HG03108 (cell line): ENCODE data around the gene JMJD8.
"Not testable (repeated sequence)": the region's sequence is repeated elsewhere in the genome, so short reads cannot be mapped to it uniquely, and the experiment has no call there.

Experiments used
- ATAC-seq: cut with Tn5 transposase; IDR thresholded peaks from one replicate; pipeline ENCODE4 v1.9.1; 2021; ENCODE audit warnings: moderate library complexity; ENCODE audit not compliant: unreplicated experiment

The JMJD8 gene

GRCh38 chr16:722835-723633, 38.9 kb upstream of the JMJD8 start:
- ATAC-seq, result no peak

- no peak for ATAC-seq
Observed at GRCh38 chr16:721765-722540, 37.8 kb upstream of the JMJD8 start.

DNA sequence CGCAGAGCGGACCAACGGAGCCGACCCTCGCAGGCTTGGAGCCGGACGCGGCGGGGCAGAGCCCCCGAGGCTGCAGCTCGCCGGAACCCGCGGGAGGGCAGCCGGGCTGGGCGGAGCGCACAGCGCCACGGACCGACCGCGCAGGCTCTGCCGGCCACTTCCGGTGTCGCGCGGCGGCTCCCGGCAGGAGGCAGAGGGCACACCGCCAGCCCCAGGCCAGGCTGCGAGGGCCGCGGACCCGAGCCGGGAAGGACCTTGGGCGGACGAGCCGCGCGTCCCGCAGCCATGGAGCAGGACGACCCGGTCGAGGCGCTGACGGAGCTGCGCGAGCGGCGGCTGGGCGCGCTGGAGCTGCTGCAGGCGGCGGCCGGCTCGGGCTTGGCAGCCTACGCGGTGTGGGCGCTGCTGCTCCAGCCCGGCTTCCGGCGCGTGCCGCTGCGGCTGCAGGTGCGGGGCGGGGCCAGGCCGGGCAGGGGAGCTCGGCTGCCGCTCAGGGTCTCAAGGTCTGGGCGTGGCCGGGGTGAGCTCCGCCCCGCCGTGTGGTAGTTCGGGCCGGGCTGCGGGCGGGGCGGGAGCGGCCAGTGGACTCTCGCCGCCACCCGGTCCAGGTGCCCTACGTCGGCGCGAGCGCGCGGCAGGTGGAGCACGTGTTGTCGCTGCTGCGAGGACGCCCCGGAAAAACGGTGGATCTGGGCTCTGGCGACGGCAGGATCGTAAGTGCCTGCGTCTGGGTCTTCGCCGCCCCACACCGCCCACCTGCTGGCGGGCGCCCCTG, 37.0 kb upstream of the JMJD8 start, which contains the start of gene ANTKMT:
Gene ANTKMT (plus strand): TSS at position 157 of the 775 bp plus-strand sequence. CDS start 129 bp downstream, at position 286.
- ATAC-seq, result peak; percentile 59

GRCh38 chr16:720447-720989, 36.4 kb upstream of the JMJD8 start:
- no peak for ATAC-seq

DNA sequence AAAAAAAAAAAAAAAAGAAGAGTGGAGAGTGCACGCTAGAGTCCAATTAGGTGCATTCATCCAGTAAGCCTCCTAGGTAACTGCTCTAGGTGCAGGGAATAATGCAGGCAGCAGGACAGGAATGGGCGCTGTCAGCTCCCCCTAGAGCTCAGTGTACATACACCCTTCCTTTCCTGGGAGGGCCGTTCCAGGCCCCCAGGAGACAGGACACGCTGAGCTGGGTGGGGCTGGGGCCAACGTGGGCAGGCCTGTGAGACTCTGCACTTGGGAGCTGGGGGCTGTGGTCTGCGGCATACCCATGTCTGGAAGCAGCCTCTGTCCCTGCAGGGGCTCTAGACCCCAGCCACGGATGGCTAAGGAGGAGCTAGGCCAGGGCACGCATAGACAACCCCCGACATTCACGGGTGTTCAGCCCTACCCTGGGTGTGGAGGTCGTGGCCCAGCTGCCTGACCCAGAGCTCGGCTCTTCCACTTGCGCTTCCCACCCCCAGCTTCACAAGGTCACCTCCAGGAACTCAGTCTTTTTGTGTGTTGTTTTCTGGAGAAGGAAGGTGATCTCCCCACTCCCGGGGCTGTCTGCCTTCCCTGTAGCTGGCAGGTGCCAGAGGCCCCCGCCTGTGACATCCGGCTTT, 35.8 kb upstream of the JMJD8 start:
- no peak for ATAC-seq

DNA sequence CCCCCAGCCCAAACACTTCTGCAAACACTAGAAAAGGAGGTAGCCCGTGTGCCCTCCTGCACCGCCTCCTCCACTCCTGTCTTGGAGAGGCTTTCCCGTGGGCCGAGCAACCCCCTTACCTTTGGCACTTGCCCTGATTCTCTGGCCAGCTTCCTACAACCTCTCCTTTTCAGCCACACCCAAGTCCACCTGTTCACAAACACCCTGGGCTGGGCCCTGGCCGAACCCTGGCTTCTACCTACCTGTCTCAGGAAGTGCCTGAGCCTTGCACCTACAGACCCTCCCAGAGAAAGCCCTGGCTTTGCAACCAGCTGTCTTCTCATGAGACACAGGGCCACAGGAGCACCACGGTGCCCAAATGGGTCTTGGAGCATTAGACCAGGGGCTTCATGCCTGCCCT, 34.8 kb upstream of the JMJD8 start:
- ATAC-seq, result no peak

GRCh38 chr16:718389-718788, 34.3 kb upstream of the JMJD8 start:
- no peak for ATAC-seq

DNA sequence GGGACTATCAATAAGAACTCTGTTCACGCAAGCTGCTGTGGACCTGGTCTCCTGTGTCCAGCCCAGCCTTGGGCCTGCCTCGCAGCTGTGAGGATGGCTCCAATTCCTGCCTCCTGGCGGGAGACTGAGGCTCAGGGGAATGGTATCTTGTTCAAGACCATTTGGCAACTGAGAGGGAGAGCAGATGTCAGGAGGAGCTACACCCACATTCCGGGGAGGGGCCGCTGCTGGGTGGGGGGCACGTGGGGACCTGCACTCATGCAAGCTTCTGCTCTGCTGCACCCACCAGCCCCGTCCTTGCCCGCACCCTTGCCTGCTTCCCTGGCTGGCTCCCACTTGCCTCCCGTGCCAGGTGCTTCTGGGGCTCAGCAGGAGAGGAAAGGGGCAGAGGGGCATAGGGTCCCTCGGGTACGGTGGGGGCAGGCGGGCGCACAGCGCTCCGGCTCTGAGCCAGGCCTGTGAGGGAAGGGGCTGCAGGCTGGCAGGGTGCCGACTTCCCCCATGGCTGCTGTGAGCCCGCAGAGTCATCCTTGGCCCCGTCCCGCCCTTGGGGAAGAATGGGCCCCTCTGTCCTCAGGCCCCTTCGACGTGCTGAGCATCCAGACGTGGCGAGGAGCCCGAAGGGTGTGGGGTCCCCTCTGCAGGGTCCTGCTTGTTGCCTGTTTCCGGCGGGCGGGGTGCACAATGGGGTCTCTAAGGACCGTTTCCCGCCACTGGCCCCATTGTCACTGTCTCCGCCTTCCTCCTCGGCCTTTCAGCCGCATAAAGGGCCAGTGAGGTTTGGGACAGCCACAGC, 33.5 kb upstream of the JMJD8 start:
- no peak for ATAC-seq

DNA sequence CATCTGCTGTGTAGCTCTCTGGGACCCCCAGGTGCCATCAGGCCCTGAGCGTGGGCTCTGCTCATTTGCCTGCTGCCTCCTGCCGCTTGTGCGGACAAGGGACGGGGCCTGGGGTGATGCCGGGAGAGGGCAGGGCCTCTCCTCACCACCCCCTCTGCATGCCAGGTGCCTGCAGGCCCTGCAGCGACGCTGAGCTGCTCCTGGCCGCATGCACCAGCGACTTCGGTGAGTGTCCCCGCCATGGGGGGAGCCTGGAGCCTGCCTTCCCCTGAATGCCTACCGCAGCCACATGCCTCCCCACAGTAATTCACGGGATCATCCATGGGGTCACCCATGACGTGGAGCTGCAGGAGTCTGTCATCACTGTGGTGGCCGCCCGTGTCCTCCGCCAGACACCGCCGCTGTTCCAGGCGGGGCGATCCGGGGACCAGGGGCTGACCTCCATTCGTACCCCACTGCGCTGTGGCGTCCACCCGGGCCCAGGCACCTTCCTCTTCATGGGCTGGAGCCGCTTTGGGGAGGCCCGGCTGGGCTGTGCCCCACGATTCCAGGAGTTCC, 32.7 kb upstream of the JMJD8 start:
- no peak for ATAC-seq

GRCh38 chr16:716200-716568, 32.0 kb upstream of the JMJD8 start:
- ATAC-seq, result no peak

DNA sequence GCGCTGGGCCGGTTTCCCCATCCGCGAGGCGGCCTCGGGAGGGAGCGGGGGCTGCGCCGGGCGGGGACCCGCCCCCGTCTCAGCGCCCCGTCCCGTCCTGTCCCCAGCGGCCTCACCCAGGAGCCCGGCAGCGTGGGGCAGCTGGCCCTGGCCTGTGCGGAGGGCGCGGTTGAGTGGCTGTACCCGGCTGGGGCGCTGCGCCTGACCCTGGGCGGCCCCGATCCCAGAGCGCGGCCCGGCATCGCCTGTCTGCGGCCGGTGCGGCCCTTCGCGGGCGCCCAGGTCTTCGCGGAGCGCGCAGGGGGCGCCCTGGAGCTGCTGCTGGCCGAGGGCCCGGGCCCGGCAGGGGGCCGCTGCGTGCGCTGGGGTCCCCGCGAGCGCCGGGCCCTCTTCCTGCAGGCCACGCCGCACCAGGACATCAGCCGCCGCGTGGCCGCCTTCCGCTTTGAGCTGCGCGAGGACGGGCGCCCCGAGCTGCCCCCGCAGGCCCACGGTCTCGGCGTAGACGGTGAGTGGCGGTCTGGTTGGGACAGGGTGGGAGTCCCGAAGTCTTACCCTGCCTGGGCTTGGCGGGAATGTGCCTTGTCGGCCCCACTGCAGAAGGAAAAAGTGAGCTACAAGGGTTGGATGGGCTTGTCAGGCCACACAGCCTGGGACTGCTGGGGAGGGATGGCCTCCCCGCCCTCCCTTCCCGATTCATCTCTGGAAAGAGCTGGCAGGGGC, 31.5 kb upstream of the JMJD8 start:
- ATAC-seq, result peak; percentile 8

GRCh38 chr16:714558-715476, 30.7 kb upstream of the JMJD8 start, which contains the start of gene METRN:
Gene METRN (plus strand): TSS chr16:715118. CDS start chr16:715290, 172 bp downstream.
- peak; percentile 74 for ATAC-seq

- no peak for ATAC-seq
Observed at GRCh38 chr16:714079-714478, 29.9 kb upstream of the JMJD8 start.

DNA sequence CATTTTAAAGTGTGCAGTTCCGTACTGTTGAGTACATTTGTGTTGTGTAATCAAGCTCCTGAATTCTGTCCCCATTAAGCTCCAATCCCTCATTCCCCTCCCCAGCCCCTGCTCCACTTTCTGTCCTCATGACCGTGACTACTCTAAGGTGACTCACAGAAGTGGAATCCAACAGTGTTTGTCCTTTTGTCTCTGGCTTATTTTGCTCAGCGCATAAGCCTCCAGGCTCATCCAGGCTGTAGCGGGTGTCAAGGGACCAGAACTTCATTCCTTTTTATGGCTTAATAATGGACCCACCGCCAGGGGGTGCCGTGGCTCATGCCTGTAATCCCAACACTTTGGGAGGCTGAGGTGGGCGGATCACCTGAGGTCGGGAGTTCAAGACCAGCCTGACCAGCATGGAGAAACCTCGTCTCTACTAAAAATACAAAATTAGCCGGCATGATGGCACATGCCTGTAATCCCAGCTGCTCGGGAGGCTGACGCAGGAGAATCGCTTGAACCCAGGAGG, 28.7 kb upstream of the JMJD8 start:
- ATAC-seq, result not testable (repeated sequence)

DNA sequence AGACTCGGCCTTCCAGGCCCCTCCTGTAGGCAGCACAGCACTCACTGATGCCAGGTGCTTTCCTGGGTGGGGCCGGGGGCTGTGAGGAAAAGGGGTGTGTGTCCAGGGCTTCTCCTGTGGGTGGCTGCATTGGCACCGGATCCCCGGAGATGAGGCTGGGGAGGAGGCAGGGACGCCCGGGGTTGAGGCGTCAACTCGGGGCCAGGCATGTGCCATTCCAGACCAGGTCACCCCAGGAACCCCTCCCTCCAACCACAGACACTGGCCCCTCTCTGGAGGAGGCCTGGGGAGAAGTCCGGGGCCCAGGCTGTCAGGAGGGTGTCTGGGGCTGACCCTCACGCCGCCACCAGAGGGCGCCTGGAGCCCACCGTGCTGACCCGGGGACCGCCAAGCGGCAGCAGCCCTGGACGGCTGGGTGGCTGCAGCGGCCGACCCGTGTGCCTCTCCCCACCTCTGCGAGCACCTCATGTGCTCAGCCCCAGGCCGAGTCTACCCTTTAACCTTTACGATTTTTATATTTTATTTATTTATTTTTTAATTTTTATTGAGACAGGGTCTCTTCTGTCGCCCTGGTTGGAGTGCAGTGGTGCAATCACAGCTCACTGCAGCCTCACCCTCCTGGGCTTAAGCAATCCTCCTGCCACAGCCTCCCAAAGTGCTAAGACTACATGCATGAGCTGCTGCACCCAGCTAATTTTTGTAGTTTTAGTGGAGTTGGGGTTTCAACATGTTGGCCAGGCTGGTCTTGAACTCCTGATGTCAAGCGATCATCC, 27.6 kb upstream of the JMJD8 start:
- ATAC-seq, result no peak

DNA sequence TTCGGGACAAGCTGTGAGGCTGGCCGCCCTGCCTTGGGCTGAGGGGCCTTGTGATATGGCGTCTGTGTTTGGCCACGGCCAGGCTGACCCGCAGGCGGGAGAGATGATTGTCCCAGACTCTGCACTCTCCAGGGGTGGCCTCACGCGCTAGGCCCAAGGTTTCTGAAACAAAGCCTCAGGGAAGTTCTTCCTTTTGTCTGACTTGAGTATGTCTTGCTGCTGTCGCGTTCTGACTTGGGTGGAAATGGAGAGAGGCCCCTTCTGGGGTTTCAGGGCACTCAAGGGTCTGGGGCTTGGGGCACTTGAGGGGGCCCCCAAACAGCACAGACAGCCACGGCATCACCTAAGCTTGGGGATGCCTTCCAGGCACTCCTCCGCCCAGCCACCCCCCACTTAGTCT, 26.9 kb upstream of the JMJD8 start:
- no peak for ATAC-seq
